H9 (cell line): ENCODE measurements around the gene AS3MT. TPM values are rescaled to one million over a fixed set of nuclear protein-coding genes. Genes with fewer than 3 reads are reported as not detected.

Source experiments
- DNase-seq: peaks from one replicate; pipeline ENCODE4 v3.0.0-alpha.2; 2017
- H2AFZ ChIP-seq: one replicate; pipeline ENCODE4 v1.6.1; 2013; ENCODE audit warnings: mild to moderate bottlenecking, low read length, control low read depth, moderate library complexity
- H2AK5ac ChIP-seq: 2 replicates; pipeline ENCODE4 v1.6.1; 2013; ENCODE audit warnings: low read length, control low read depth, mixed read lengths; ENCODE audit not compliant: insufficient read length
- H2BK120ac ChIP-seq: one replicate; pipeline ENCODE4 v1.6.1; 2013; ENCODE audit warnings: low read depth, mild to moderate bottlenecking, low read length, control low read depth, inconsistent platforms; ENCODE audit not compliant: poor library complexity, severe bottlenecking
- H2BK12ac ChIP-seq: 2 replicates; pipeline ENCODE4 v1.6.1; 2013; ENCODE audit warnings: low read length, control low read depth, mixed read lengths, low read depth; ENCODE audit not compliant: insufficient read length
- H2BK15ac ChIP-seq: 2 replicates; pipeline ENCODE4 v1.6.1; 2013; ENCODE audit warnings: low read depth, low read length, control low read depth
- H2BK20ac ChIP-seq: one replicate; pipeline ENCODE4 v1.6.1; 2013; ENCODE audit warnings: low read depth, mild to moderate bottlenecking, low read length, control low read depth, inconsistent platforms; ENCODE audit not compliant: poor library complexity, severe bottlenecking
- H2BK5ac ChIP-seq: 2 replicates; pipeline ENCODE4 v1.6.1; 2013; ENCODE audit warnings: low read length, control low read depth, mixed read lengths; ENCODE audit not compliant: insufficient read length
- H3K14ac ChIP-seq: 2 replicates; pipeline ENCODE4 v1.6.1; 2013; ENCODE audit warnings: low read length, control low read depth; ENCODE audit not compliant: insufficient read depth
- H3K18ac ChIP-seq: 2 replicates; pipeline ENCODE4 v1.6.1; 2013; ENCODE audit warnings: low read depth, mild to moderate bottlenecking, mixed read lengths, low read length, control low read depth; ENCODE audit not compliant: insufficient read length
- H3K23ac ChIP-seq: 2 replicates; pipeline ENCODE4 v1.6.1; 2013; ENCODE audit warnings: low read length, control low read depth, mixed read lengths, low read depth; ENCODE audit not compliant: insufficient read length
- H3K23me2 ChIP-seq: 2 replicates; pipeline ENCODE4 v1.6.1; 2013; ENCODE audit warnings: low read depth, mild to moderate bottlenecking, mixed read lengths, low read length, control low read depth; ENCODE audit not compliant: insufficient read length, poor library complexity, severe bottlenecking
- H3K27ac ChIP-seq: 2 replicates; pipeline ENCODE4 v1.5.1; 2013; ENCODE audit warnings: low read length, control low read depth, mixed read lengths, low read depth; ENCODE audit not compliant: insufficient read length
- H3K27me3 ChIP-seq: 2 replicates; pipeline ENCODE4 v1.6.1; 2013; ENCODE audit warnings: low read length, control low read depth, inconsistent platforms; ENCODE audit not compliant: insufficient read depth
- H3K4ac ChIP-seq: 2 replicates; pipeline ENCODE4 v1.6.1; 2013; ENCODE audit warnings: low read depth, mild to moderate bottlenecking, control low read depth, inconsistent platforms, low read length, moderate library complexity
- H3K4me1 ChIP-seq: 2 replicates; pipeline ENCODE4 v1.6.1; 2013; ENCODE audit warnings: low read length, control low read depth, inconsistent platforms; ENCODE audit not compliant: insufficient read depth
- H3K4me2 ChIP-seq: 2 replicates; pipeline ENCODE4 v1.6.1; 2013; ENCODE audit warnings: low read length, control low read depth, mixed read lengths; ENCODE audit not compliant: insufficient read length, insufficient read depth
- H3K56ac ChIP-seq: 2 replicates; pipeline ENCODE4 v1.6.1; 2013; ENCODE audit warnings: low read depth, mild to moderate bottlenecking, mixed read lengths, low read length, control low read depth; ENCODE audit not compliant: insufficient read length
- H3K79me1 ChIP-seq: 2 replicates; pipeline ENCODE4 v1.6.1; 2013; ENCODE audit warnings: low read depth, mild to moderate bottlenecking, moderate library complexity, low read length, control low read depth, inconsistent platforms; ENCODE audit not compliant: insufficient read depth, poor library complexity, severe bottlenecking
- H3K79me2 ChIP-seq: 2 replicates; pipeline ENCODE4 v1.6.1; 2013; ENCODE audit warnings: low read length, control low read depth, inconsistent platforms; ENCODE audit not compliant: insufficient read depth
- H3K9ac ChIP-seq: 2 replicates; pipeline ENCODE4 v1.6.1; 2013; ENCODE audit warnings: low read length, control low read depth, mixed read lengths; ENCODE audit not compliant: insufficient read length; ENCODE audit errors: extremely low read depth
- H3K9me3 ChIP-seq: one replicate; pipeline ENCODE4 v1.6.1; 2013; ENCODE audit warnings: low read depth, low read length, inconsistent platforms; ENCODE audit not compliant: control insufficient read depth
- H3T11ph ChIP-seq: one replicate; pipeline ENCODE4 v1.6.1; 2013; ENCODE audit warnings: mild to moderate bottlenecking, low read length, control low read depth, inconsistent platforms
- H4K20me1 ChIP-seq: one replicate; pipeline ENCODE4 v1.6.1; 2013; ENCODE audit not compliant: control insufficient read depth, insufficient read length, insufficient read depth
- H4K5ac ChIP-seq: 2 replicates; pipeline ENCODE4 v1.6.1; 2013; ENCODE audit warnings: low read depth, mild to moderate bottlenecking, mixed read lengths, low read length, control low read depth; ENCODE audit not compliant: insufficient read length
- H4K8ac ChIP-seq: replicated peaks from 2 replicates; pipeline ENCODE4 v1.6.1; 2013; ENCODE audit warnings: low read length, control low read depth, mixed read lengths, low read depth; ENCODE audit not compliant: insufficient read length
- H4K91ac ChIP-seq: 2 replicates; pipeline ENCODE4 v1.6.1; 2013; ENCODE audit warnings: low read depth, mild to moderate bottlenecking, moderate library complexity, mixed read lengths, low read length, control low read depth; ENCODE audit not compliant: insufficient read length
- H3K27ac Mint-ChIP-seq, 3 experiments: 2 replicates in 2 of 3; 3 replicates in 1 of 3; pipeline ENCODE4 v1.8.0; 2020 to 2021; ENCODE audit warnings: mixed read lengths in 3 of 3, mild to moderate bottlenecking in 1 of 3, moderate library complexity in 1 of 3
- H3K27me3 Mint-ChIP-seq: 2 replicates; pipeline ENCODE4 v1.8.0; 2021; ENCODE audit warnings: low read depth, mild to moderate bottlenecking, moderate library complexity, mixed read lengths
- H3K36me3 Mint-ChIP-seq, 3 experiments: 2 replicates in 2 of 3; 3 replicates in 1 of 3; pipeline ENCODE4 v1.8.0; 2020 to 2021; ENCODE audit warnings: low read depth in 3 of 3, mixed read lengths in 3 of 3; ENCODE audit not compliant: insufficient read depth in 1 of 3
- H3K4me1 Mint-ChIP-seq, 2 experiments: 2 replicates each; pipeline ENCODE4 v1.8.0; 2020; ENCODE audit warnings: mixed read lengths in 2 of 2
- H3K4me3 Mint-ChIP-seq, 2 experiments: 2 replicates in 1 of 2; 3 replicates in 1 of 2; pipeline ENCODE4 v1.8.0; 2020 to 2021; ENCODE audit warnings: mild to moderate bottlenecking in 2 of 2, mixed read lengths in 2 of 2, moderate library complexity in 1 of 2
- H3K9me3 Mint-ChIP-seq, 2 experiments: 2 replicates in 1 of 2; 3 replicates in 1 of 2; pipeline ENCODE4 v1.8.0; 2020; ENCODE audit warnings: mild to moderate bottlenecking in 2 of 2, mixed read lengths in 2 of 2, moderate library complexity in 1 of 2
- CTCF ChIP-seq: fragments of 200-600 bp; sonication (generic); conservative IDR thresholded peaks from 3 replicates; pipeline ENCODE4 v1.8.0; 2021; ENCODE audit warnings: antibody characterized with exemption, mild to moderate bottlenecking
- WGBS: extraction: QIAGEN DNeasy Blood & Tissue Kit; methylation state at CpG from one replicate; pipeline ENCODE4 v1.1.7; 2013; ENCODE audit warnings: missing lambda C conversion rate, low lambda C conversion rate, mixed read lengths; ENCODE audit not compliant: insufficient read length; ENCODE audit errors: extremely low coverage; 5-methylcytosine and 5-hydroxymethylcytosine counted together
- total RNA-seq: library from RNA; stranded (reverse); gene quantifications from 2 replicates; pipeline ENCODE4 v1.2.1, GENCODE V29; 2021

AS3MT gene
- total RNA-seq, 1 experiment from 2014 or later = 16.4 TPM

- Histone ChIP-seq H3T11ph (no peak overlapping the region), H3K18ac (no peak overlapping the region), H2BK120ac (no peak overlapping the region), H4K5ac (no peak overlapping the region), H3K4me1 (no peaks in the 10 kb centered on the region), H2BK5ac (no peak overlapping the region), H3K79me2 (no peaks in the 10 kb centered on the region), H3K27me3 (no peaks in the 10 kb centered on the region), H3K4me2 (no peak overlapping the region), H4K20me1 (no peaks in the 10 kb centered on the region), H3K14ac (no peak overlapping the region), H4K91ac (no peak overlapping the region), H3K9me3 (no peaks in the 10 kb centered on the region), H3K4ac (no peak overlapping the region), H2AFZ (no peak overlapping the region), H3K56ac (no peak overlapping the region), H3K79me1 (no peaks in the 10 kb centered on the region), H2BK20ac (no peak overlapping the region), H2BK12ac (no peak overlapping the region), H3K23ac (no peak overlapping the region), H4K8ac (no peak overlapping the region), H2BK15ac (no peak overlapping the region), H3K9ac (no peak overlapping the region), H2AK5ac (no peak overlapping the region), H3K27ac (no peak overlapping the region), H3K23me2 (no peaks in the 10 kb centered on the region)
- no peaks in the 10 kb centered on the region for H3K4me1 Mint-ChIP-seq
- peak overlapping the region in 1 of 3 experiments; percentile 8; a peak in 1 of 7 replicates for H3K27ac Mint-ChIP-seq
- H3K36me3 Mint-ChIP-seq = peaks cover 3 to 16% (median 16%) of the 10 kb centered on the region in 3 experiments; a peak in 6 of 7 replicates
- no CpG with 5 or more reads among the region's 4 CpGs for WGBS
- no peaks in the 10 kb centered on the region for H3K9me3 Mint-ChIP-seq
- TF ChIP-seq CTCF = no peak
- no peaks in the 10 kb centered on the region for H3K27me3 Mint-ChIP-seq
- no peak for DNase-seq
- H3K4me3 Mint-ChIP-seq = no peak overlapping the region
Measured at GRCh38 chr10:102878629-102879028, 9.4 kb downstream of the AS3MT start.
